ENCODE results near the gene SMIM10.
"Not testable (repeated sequence)": the region's sequence is repeated elsewhere in the genome, so short reads cannot be mapped to it uniquely, and the experiment has no call there.

The SMIM10 gene

DNA sequence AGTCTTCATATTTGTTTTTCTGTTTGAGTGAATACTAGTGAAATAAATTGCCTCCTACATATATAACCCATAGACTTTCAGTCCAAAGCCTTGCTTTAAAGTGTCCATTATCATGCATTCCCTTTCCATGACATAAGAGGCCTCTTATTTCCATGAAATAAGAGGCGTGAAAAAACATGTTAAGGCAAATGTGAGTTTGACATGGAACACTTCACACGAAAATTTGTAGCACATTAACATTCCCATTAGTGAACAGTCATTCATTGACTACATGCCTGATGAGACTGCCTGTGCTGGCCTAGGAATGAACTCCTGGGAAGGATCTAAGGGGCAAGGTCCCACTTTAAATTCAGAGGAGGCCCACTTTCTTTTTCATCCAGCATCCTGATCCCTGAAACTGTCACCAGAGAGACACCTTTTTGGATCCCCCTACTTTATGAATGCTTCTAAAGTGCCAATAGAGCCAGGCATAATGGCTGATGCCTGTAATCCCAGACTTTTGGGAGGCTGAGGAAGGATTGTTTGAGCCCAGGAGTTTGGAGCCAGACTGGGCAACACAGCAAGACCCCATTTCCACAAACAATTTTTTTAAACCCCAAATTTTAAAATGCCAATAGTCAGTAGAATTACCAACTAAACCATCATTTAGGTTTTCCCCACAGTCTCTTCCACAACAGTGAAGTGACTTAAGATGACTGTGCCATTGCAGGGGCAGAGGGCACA lies 24.9 kb downstream of the SMIM10 start:
- no peak for DNase-seq

DNA sequence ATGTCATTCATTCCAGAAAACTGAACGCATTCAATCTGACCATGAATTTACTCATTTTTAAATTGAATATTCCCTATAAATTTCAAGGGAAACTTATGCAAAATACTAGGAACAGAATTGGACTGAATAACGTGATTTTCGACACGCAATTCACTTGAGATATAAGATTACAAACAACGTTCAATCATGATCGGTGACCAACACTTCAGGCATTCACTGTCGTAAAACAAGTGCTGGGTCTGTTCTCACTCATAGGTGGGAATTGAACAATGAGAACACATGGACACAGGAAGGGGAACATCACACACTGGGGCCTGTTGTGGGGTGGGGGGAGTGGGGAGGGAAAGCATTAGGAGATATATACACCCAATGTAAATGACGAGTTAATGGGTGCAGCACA lies 29.1 kb downstream of the SMIM10 start:
- DNase-seq: not testable (repeated sequence)

GRCh38 chrX:135023791-135024190 lies 33.0 kb downstream of the SMIM10 start:
- DNase-seq: not testable (repeated sequence)

- no peak for DNase-seq
Measured at GRCh38 chrX:135024526-135024925, 33.7 kb downstream of the SMIM10 start.

DNA sequence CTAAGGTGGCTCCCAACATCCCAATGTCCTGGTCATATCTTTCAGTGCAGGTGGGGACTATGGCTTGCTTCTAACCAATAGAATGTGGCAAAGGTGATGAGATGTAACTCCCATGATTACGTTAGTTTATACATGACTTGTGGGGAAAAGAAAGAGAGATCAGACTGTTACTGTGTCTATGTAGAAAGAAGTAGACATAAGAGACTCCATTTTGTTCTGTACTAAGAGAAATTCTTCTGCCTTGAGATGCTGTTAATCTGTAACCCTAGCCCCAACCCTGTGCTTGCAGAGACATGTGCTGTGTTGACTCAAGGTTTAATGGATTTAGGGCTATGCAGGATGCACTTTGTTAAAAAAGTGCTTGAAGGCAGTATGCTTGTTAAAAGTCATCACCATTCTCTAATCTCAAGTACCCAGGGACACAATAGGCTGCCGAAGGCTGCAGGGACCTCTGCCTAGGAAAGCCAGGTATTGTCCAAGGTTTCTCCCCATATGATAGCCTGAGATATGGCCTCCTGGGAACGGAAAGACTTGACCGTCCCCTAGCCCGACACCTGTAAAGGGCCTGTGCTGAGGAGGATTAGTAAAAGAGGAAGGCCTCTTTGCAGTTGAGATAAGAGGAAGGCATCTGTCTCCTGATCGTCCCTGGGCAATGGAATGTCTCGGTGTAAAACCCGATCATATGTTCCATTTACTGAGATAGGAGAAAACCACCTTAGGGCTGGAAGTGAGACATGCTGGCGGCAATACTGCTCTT lies 39.6 kb downstream of the SMIM10 start:
- not testable (repeated sequence) for DNase-seq

- not testable (repeated sequence) for DNase-seq
Measured at GRCh38 chrX:135041149-135042123, 50.6 kb downstream of the SMIM10 start.

All from effector CD8-positive, alpha-beta T cell (primary cell).